H9 (cell line): Measurements from ENCODE around the gene PLXNB1. TPM values are rescaled to one million over a fixed set of nuclear protein-coding genes. Genes with fewer than 3 reads are reported as not detected.
A peak's percentile ranks its signal among the peaks of the same experiment; 100 is the strongest.

ENCODE experiments used
- DNase-seq: peaks from one replicate; pipeline ENCODE4 v3.0.0-alpha.2; 2017
- H2AFZ ChIP-seq: one replicate; pipeline ENCODE4 v1.6.1; 2013; ENCODE audit warnings: mild to moderate bottlenecking, low read length, control low read depth, moderate library complexity
- H2AK5ac ChIP-seq: 2 replicates; pipeline ENCODE4 v1.6.1; 2013; ENCODE audit warnings: low read length, control low read depth, mixed read lengths; ENCODE audit not compliant: insufficient read length
- H2BK120ac ChIP-seq: one replicate; pipeline ENCODE4 v1.6.1; 2013; ENCODE audit warnings: low read depth, mild to moderate bottlenecking, low read length, control low read depth, inconsistent platforms; ENCODE audit not compliant: poor library complexity, severe bottlenecking
- H2BK12ac ChIP-seq: 2 replicates; pipeline ENCODE4 v1.6.1; 2013; ENCODE audit warnings: low read length, control low read depth, mixed read lengths, low read depth; ENCODE audit not compliant: insufficient read length
- H2BK15ac ChIP-seq: 2 replicates; pipeline ENCODE4 v1.6.1; 2013; ENCODE audit warnings: low read depth, low read length, control low read depth
- H2BK20ac ChIP-seq: one replicate; pipeline ENCODE4 v1.6.1; 2013; ENCODE audit warnings: low read depth, mild to moderate bottlenecking, low read length, control low read depth, inconsistent platforms; ENCODE audit not compliant: poor library complexity, severe bottlenecking
- H2BK5ac ChIP-seq: 2 replicates; pipeline ENCODE4 v1.6.1; 2013; ENCODE audit warnings: low read length, control low read depth, mixed read lengths; ENCODE audit not compliant: insufficient read length
- H3K14ac ChIP-seq: 2 replicates; pipeline ENCODE4 v1.6.1; 2013; ENCODE audit warnings: low read length, control low read depth; ENCODE audit not compliant: insufficient read depth
- H3K18ac ChIP-seq: 2 replicates; pipeline ENCODE4 v1.6.1; 2013; ENCODE audit warnings: low read depth, mild to moderate bottlenecking, mixed read lengths, low read length, control low read depth; ENCODE audit not compliant: insufficient read length
- H3K23ac ChIP-seq: 2 replicates; pipeline ENCODE4 v1.6.1; 2013; ENCODE audit warnings: low read length, control low read depth, mixed read lengths, low read depth; ENCODE audit not compliant: insufficient read length
- H3K23me2 ChIP-seq: 2 replicates; pipeline ENCODE4 v1.6.1; 2013; ENCODE audit warnings: low read depth, mild to moderate bottlenecking, mixed read lengths, low read length, control low read depth; ENCODE audit not compliant: insufficient read length, poor library complexity, severe bottlenecking
- H3K27ac ChIP-seq: 2 replicates; pipeline ENCODE4 v1.5.1; 2013; ENCODE audit warnings: low read length, control low read depth, mixed read lengths, low read depth; ENCODE audit not compliant: insufficient read length
- H3K27me3 ChIP-seq: 2 replicates; pipeline ENCODE4 v1.6.1; 2013; ENCODE audit warnings: low read length, control low read depth, inconsistent platforms; ENCODE audit not compliant: insufficient read depth
- H3K4ac ChIP-seq: 2 replicates; pipeline ENCODE4 v1.6.1; 2013; ENCODE audit warnings: low read depth, mild to moderate bottlenecking, control low read depth, inconsistent platforms, low read length, moderate library complexity
- H3K4me1 ChIP-seq: 2 replicates; pipeline ENCODE4 v1.6.1; 2013; ENCODE audit warnings: low read length, control low read depth, inconsistent platforms; ENCODE audit not compliant: insufficient read depth
- H3K4me2 ChIP-seq: 2 replicates; pipeline ENCODE4 v1.6.1; 2013; ENCODE audit warnings: low read length, control low read depth, mixed read lengths; ENCODE audit not compliant: insufficient read length, insufficient read depth
- H3K56ac ChIP-seq: 2 replicates; pipeline ENCODE4 v1.6.1; 2013; ENCODE audit warnings: low read depth, mild to moderate bottlenecking, mixed read lengths, low read length, control low read depth; ENCODE audit not compliant: insufficient read length
- H3K79me1 ChIP-seq: 2 replicates; pipeline ENCODE4 v1.6.1; 2013; ENCODE audit warnings: low read depth, mild to moderate bottlenecking, moderate library complexity, low read length, control low read depth, inconsistent platforms; ENCODE audit not compliant: insufficient read depth, poor library complexity, severe bottlenecking
- H3K79me2 ChIP-seq: 2 replicates; pipeline ENCODE4 v1.6.1; 2013; ENCODE audit warnings: low read length, control low read depth, inconsistent platforms; ENCODE audit not compliant: insufficient read depth
- H3K9ac ChIP-seq: 2 replicates; pipeline ENCODE4 v1.6.1; 2013; ENCODE audit warnings: low read length, control low read depth, mixed read lengths; ENCODE audit not compliant: insufficient read length; ENCODE audit errors: extremely low read depth
- H3K9me3 ChIP-seq: one replicate; pipeline ENCODE4 v1.6.1; 2013; ENCODE audit warnings: low read depth, low read length, inconsistent platforms; ENCODE audit not compliant: control insufficient read depth
- H3T11ph ChIP-seq: one replicate; pipeline ENCODE4 v1.6.1; 2013; ENCODE audit warnings: mild to moderate bottlenecking, low read length, control low read depth, inconsistent platforms
- H4K20me1 ChIP-seq: one replicate; pipeline ENCODE4 v1.6.1; 2013; ENCODE audit not compliant: control insufficient read depth, insufficient read length, insufficient read depth
- H4K5ac ChIP-seq: 2 replicates; pipeline ENCODE4 v1.6.1; 2013; ENCODE audit warnings: low read depth, mild to moderate bottlenecking, mixed read lengths, low read length, control low read depth; ENCODE audit not compliant: insufficient read length
- H4K8ac ChIP-seq: replicated peaks from 2 replicates; pipeline ENCODE4 v1.6.1; 2013; ENCODE audit warnings: low read length, control low read depth, mixed read lengths, low read depth; ENCODE audit not compliant: insufficient read length
- H4K91ac ChIP-seq: 2 replicates; pipeline ENCODE4 v1.6.1; 2013; ENCODE audit warnings: low read depth, mild to moderate bottlenecking, moderate library complexity, mixed read lengths, low read length, control low read depth; ENCODE audit not compliant: insufficient read length
- H3K27ac Mint-ChIP-seq, 3 experiments: 2 replicates in 2 of 3; 3 replicates in 1 of 3; pipeline ENCODE4 v1.8.0; 2020 to 2021; ENCODE audit warnings: mixed read lengths in 3 of 3, mild to moderate bottlenecking in 1 of 3, moderate library complexity in 1 of 3
- H3K27me3 Mint-ChIP-seq: 2 replicates; pipeline ENCODE4 v1.8.0; 2021; ENCODE audit warnings: low read depth, mild to moderate bottlenecking, moderate library complexity, mixed read lengths
- H3K36me3 Mint-ChIP-seq, 3 experiments: 2 replicates in 2 of 3; 3 replicates in 1 of 3; pipeline ENCODE4 v1.8.0; 2020 to 2021; ENCODE audit warnings: low read depth in 3 of 3, mixed read lengths in 3 of 3; ENCODE audit not compliant: insufficient read depth in 1 of 3
- H3K4me1 Mint-ChIP-seq, 2 experiments: 2 replicates each; pipeline ENCODE4 v1.8.0; 2020; ENCODE audit warnings: mixed read lengths in 2 of 2
- H3K4me3 Mint-ChIP-seq, 2 experiments: 2 replicates in 1 of 2; 3 replicates in 1 of 2; pipeline ENCODE4 v1.8.0; 2020 to 2021; ENCODE audit warnings: mild to moderate bottlenecking in 2 of 2, mixed read lengths in 2 of 2, moderate library complexity in 1 of 2
- H3K9me3 Mint-ChIP-seq, 2 experiments: 2 replicates in 1 of 2; 3 replicates in 1 of 2; pipeline ENCODE4 v1.8.0; 2020; ENCODE audit warnings: mild to moderate bottlenecking in 2 of 2, mixed read lengths in 2 of 2, moderate library complexity in 1 of 2
- WGBS: extraction: QIAGEN DNeasy Blood & Tissue Kit; methylation state at CpG from one replicate; pipeline ENCODE4 v1.1.7; 2013; ENCODE audit warnings: missing lambda C conversion rate, low lambda C conversion rate, mixed read lengths; ENCODE audit not compliant: insufficient read length; ENCODE audit errors: extremely low coverage; 5-methylcytosine and 5-hydroxymethylcytosine counted together
- total RNA-seq: library from RNA; stranded (reverse); gene quantifications from 2 replicates; pipeline ENCODE4 v1.2.1, GENCODE V29; 2021
- TF ChIP-seq, protein P1 (sequence below): fragments of 200-600 bp; sonication (generic); conservative IDR thresholded peaks from 3 replicates; pipeline ENCODE4 v1.8.0; 2021; ENCODE audit warnings: antibody characterized with exemption, mild to moderate bottlenecking

PLXNB1 gene
- total RNA-seq, 1 experiment from 2014 or later: 184 TPM

DNA sequence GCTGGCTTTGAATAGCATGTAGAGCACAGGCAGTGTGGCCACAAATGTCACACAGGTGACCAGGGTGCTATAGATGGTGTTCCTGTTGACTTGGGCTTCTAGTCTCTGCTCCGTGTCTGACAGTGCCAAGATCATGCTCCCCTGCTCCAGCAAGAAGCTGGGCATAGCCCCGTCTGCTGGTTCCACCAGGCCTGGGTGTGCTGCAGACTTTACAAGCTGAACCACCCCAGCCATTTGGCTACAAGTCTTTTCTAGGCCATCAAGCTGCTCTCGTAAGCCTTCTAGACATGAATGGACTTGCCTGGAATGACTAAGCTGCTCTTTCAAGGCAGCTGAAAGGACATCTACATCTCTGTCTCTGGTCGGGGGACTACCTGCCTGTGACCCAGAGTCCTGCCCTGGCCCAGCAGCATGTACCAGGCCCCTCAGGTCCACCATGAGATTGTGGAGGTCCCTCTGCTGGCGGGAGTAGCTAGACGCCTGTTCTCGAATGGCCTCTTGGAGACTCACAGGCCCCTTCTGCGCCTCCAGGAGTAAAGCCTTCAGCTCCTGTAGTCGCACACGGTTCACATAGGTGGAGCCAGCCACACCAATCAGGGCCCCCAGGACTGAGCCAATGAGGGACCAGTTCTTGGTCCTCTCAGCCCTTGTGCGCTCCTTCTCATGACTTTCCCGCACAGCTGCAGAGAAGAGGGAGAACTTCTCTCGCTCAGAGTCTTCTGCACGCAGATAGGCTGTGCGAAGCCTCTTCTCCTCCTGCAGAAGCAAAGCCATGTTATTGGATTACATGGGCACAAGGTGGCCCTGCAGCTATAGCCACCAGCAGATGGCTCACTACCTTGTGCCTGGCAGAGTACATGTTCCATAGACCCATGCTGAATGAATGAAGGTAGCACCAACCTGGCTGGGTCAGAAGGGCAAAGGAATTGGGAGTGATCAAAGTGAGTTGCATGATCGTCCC, 2.8 kb upstream of the PLXNB1 start:
- H3K27ac Mint-ChIP-seq: peak overlapping the region in 2 of 3 experiments; percentile 81 to 82; a peak in 4 of 7 replicates
- H3K14ac ChIP-seq: no peak overlapping the region
- TF ChIP-seq, protein P1, sequence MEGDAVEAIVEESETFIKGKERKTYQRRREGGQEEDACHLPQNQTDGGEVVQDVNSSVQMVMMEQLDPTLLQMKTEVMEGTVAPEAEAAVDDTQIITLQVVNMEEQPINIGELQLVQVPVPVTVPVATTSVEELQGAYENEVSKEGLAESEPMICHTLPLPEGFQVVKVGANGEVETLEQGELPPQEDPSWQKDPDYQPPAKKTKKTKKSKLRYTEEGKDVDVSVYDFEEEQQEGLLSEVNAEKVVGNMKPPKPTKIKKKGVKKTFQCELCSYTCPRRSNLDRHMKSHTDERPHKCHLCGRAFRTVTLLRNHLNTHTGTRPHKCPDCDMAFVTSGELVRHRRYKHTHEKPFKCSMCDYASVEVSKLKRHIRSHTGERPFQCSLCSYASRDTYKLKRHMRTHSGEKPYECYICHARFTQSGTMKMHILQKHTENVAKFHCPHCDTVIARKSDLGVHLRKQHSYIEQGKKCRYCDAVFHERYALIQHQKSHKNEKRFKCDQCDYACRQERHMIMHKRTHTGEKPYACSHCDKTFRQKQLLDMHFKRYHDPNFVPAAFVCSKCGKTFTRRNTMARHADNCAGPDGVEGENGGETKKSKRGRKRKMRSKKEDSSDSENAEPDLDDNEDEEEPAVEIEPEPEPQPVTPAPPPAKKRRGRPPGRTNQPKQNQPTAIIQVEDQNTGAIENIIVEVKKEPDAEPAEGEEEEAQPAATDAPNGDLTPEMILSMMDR: peak; percentile 55
- no peak overlapping the region for H4K91ac ChIP-seq
- H3K79me2 ChIP-seq: peaks cover 9% of the 10 kb centered on the region; the same call in 1 of the 2 replicates
- H3K9ac ChIP-seq: no peak overlapping the region
- no peak overlapping the region for H4K5ac ChIP-seq
- H3K27ac ChIP-seq: no peak overlapping the region
- no peak overlapping the region for H2BK12ac ChIP-seq
- no peaks in the 10 kb centered on the region for H3K9me3 Mint-ChIP-seq
- no peaks in the 10 kb centered on the region for H3K79me1 ChIP-seq
- H4K8ac ChIP-seq: no peak overlapping the region
- H2BK120ac ChIP-seq: no peak overlapping the region
- no peaks in the 10 kb centered on the region for H3K9me3 ChIP-seq
- no peaks in the 10 kb centered on the region for H4K20me1 ChIP-seq
- H3K27me3 Mint-ChIP-seq: no peaks in the 10 kb centered on the region
- H3K23me2 ChIP-seq: peaks cover 13% of the 10 kb centered on the region
- H3K23ac ChIP-seq: no peak overlapping the region
- no peak overlapping the region for H3K4ac ChIP-seq
- peak; percentile 94 for DNase-seq
- no peaks in the 10 kb centered on the region for H3K27me3 ChIP-seq
- H3K4me1 ChIP-seq: peaks cover 12% of the 10 kb centered on the region; the same call in 1 of the 2 replicates
- no peak overlapping the region for H2AK5ac ChIP-seq
- H3K56ac ChIP-seq: no peak overlapping the region
- H3K36me3 Mint-ChIP-seq: peaks cover 21 to 40% (median 38%) of the 10 kb centered on the region in 3 experiments; a peak in 6 of 7 replicates
- H2BK5ac ChIP-seq: no peak overlapping the region
- no peak overlapping the region for H3K4me2 ChIP-seq
- no CpG with 5 or more reads among the region's 16 CpGs for WGBS
- no peak overlapping the region for H2BK15ac ChIP-seq
- H3K4me3 Mint-ChIP-seq: 0 out of 5 replicates have a peak overlapping the region, but pooled peaks of 1 of the 2 experiments have one; percentile 8
- no peak overlapping the region for H2AFZ ChIP-seq
- H2BK20ac ChIP-seq: no peak overlapping the region
- no peak overlapping the region for H3K18ac ChIP-seq
- peaks cover 33 to 34% of the 10 kb centered on the region in 2 experiments for H3K4me1 Mint-ChIP-seq
- H3T11ph ChIP-seq: no peak overlapping the region
